Testis (tissue), 2 donors: ENCODE data around the gene OR5A2.

Experiments
- POLR2A ChIP-seq: fragments of 450-650 bp; IDR thresholded peaks from one replicate; pipeline ENCODE4 v1.6.1; 2017; ENCODE audit warnings: antibody characterized with exemption, mild to moderate bottlenecking, moderate library complexity
- TF ChIP-seq, protein P1 (sequence below), 3 experiments: fragments of 450-650 bp in 2 of 3; fragments of 200-600 bp in 1 of 3; sonication (generic) in 1 of 3; IDR thresholded peaks; one replicate each; pipeline ENCODE4 v1.5.1; 2016 to 2019; ENCODE audit warnings: antibody characterized with exemption in 3 of 3, mild to moderate bottlenecking in 2 of 3, moderate library complexity in 1 of 3

DNA sequence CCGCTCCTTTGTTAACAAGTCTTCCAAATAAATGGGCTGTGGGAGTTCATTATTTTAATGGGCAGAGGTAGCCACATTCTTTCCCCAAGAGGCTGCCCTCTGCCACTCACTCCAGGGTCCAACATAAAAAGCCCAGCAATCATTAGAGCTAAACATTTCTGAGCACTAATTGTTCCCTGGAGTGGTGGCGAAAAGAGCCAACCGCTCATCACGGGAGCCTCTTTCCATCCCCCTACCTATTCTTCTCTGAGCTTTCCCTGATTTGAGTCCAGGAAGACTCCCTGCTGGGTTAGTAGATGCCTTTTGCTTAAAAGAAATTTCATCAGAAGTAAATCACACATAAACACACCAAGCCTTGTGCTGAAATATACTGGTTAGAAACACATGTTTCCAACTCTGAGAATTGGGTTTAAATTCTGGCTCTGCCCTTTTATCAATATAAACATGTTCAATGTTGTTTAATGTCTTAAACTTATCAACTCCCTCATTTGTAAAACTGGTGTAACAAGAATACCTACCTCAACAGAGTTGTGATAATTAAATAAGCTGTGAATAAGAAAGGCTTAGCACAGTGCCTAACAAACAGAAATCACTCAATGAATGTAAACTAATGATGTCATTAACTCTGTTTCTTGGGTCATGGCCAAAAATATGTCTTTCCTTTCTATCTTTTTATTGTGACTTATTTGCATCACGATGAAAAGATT lies at the start of gene OR5A2:
- TF ChIP-seq, protein P1, sequence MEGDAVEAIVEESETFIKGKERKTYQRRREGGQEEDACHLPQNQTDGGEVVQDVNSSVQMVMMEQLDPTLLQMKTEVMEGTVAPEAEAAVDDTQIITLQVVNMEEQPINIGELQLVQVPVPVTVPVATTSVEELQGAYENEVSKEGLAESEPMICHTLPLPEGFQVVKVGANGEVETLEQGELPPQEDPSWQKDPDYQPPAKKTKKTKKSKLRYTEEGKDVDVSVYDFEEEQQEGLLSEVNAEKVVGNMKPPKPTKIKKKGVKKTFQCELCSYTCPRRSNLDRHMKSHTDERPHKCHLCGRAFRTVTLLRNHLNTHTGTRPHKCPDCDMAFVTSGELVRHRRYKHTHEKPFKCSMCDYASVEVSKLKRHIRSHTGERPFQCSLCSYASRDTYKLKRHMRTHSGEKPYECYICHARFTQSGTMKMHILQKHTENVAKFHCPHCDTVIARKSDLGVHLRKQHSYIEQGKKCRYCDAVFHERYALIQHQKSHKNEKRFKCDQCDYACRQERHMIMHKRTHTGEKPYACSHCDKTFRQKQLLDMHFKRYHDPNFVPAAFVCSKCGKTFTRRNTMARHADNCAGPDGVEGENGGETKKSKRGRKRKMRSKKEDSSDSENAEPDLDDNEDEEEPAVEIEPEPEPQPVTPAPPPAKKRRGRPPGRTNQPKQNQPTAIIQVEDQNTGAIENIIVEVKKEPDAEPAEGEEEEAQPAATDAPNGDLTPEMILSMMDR (IDR thresholded peaks at IDR 0.05), result no peak
- TF ChIP-seq POLR2A, result no peak
